ENCODE results near the gene ZNF486. TPM values are rescaled to one million over a fixed set of nuclear protein-coding genes. Genes with fewer than 3 reads are reported as not detected.
"Not testable (repeated sequence)": the region's sequence is repeated elsewhere in the genome, so short reads cannot be mapped to it uniquely, and the experiment has no call there.

ZNF486 gene
- total RNA-seq, 1 donor from 2014 or later, result 7.2 TPM

DNA sequence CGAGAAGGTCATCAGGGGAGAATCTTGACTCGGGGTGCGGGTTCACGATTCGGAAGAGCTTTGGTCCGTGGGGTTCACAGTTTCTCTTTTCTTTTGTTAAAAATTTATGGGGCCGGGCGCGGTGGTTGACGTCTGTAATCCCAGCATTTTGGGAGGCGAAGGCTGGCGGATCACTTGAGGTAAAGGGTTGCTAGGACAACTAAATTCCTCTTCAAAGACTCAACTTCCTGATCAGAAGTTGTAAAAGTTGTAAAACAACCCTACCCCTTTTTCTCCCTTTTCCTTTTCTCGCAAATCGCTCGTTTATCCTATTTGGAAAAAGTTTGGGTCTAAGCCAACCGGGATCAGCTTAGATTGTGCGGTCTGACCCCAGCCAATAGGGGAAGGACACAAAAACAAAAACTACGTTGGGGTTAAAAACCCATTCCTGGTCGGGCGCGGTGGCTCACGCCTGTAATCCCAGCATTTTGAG, 673 bp downstream of the ZNF486 start:
- DNase-seq (ENCODE audit: extremely low spot score, unreplicated experiment), result no peak
- Mint-ChIP-seq H3K36me3 (ENCODE audit: unreplicated experiment) (peaks cover 25% of the 10 kb centered on the region), H3K27me3 (ENCODE audit: unreplicated experiment) (no peaks in the 10 kb centered on the region), H3K4me1 (ENCODE audit: unreplicated experiment) (peaks cover 9% of the 10 kb centered on the region), H3K27ac (ENCODE audit: unreplicated experiment) (peak overlapping the region; percentile 99), H3K9me3 (ENCODE audit: unreplicated experiment) (peaks cover 9% of the 10 kb centered on the region), H3K4me3 (ENCODE audit: unreplicated experiment) (peak overlapping the region; percentile 99)
- TF ChIP-seq, protein P1, sequence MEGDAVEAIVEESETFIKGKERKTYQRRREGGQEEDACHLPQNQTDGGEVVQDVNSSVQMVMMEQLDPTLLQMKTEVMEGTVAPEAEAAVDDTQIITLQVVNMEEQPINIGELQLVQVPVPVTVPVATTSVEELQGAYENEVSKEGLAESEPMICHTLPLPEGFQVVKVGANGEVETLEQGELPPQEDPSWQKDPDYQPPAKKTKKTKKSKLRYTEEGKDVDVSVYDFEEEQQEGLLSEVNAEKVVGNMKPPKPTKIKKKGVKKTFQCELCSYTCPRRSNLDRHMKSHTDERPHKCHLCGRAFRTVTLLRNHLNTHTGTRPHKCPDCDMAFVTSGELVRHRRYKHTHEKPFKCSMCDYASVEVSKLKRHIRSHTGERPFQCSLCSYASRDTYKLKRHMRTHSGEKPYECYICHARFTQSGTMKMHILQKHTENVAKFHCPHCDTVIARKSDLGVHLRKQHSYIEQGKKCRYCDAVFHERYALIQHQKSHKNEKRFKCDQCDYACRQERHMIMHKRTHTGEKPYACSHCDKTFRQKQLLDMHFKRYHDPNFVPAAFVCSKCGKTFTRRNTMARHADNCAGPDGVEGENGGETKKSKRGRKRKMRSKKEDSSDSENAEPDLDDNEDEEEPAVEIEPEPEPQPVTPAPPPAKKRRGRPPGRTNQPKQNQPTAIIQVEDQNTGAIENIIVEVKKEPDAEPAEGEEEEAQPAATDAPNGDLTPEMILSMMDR (IDR thresholded peaks at IDR 0.05), result no peak

DNA sequence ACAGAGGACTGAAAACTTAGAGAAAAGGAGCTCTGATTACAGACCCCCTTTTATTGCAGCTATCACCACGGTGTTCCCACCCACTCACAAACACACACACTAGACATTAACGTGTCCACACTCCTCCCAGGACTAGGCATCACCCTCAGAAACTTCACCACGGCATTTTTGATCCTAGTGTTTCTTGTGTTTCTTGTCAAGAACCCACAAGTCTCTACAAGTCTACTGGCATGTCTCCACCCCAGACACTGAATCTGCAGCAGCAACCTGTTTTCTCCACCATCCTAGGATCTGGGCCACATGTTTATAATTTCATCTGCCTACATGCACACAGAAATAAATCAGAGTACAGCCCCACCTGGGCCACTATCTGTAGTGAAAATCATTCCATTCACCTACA, 4.3 kb downstream of the ZNF486 start:
- H3K27ac Mint-ChIP-seq (ENCODE audit: unreplicated experiment), result no peak overlapping the region
- no peaks in the 10 kb centered on the region for H3K27me3 Mint-ChIP-seq (ENCODE audit: unreplicated experiment)
- H3K9me3 Mint-ChIP-seq (ENCODE audit: unreplicated experiment), result peaks cover 7% of the 10 kb centered on the region
- TF ChIP-seq, protein P1 (IDR thresholded peaks at IDR 0.05), result no peak
- peaks cover 39% of the 10 kb centered on the region for H3K36me3 Mint-ChIP-seq (ENCODE audit: unreplicated experiment)
- no peak for DNase-seq (ENCODE audit: extremely low spot score, unreplicated experiment)
- H3K4me1 Mint-ChIP-seq (ENCODE audit: unreplicated experiment), result peaks cover 9% of the 10 kb centered on the region
- H3K4me3 Mint-ChIP-seq (ENCODE audit: unreplicated experiment), result no peak overlapping the region

DNA sequence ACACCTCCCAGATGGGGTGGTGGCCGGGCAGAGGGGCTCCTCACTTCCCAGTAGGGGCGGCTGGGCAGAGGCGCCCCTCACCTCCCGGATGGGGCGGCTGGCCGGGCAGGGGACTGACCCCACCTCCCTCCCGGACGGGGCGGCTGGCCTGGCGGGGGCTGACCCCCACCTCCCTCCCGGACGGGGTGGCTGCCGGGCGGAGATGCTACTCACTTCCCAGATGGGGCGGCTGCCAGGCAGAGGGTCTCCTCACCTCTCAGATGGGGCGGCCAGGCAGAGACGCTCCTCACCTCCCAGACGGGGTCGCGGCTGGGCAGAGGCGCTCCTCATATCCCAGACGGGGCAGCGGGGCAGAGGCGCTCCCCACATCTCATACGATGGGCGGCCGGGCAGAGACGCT, 8.8 kb downstream of the ZNF486 start:
- not testable (repeated sequence) for H3K4me3 Mint-ChIP-seq (ENCODE audit: unreplicated experiment); H3K9me3 Mint-ChIP-seq (ENCODE audit: unreplicated experiment); DNase-seq (ENCODE audit: extremely low spot score, unreplicated experiment); H3K4me1 Mint-ChIP-seq (ENCODE audit: unreplicated experiment); H3K27me3 Mint-ChIP-seq (ENCODE audit: unreplicated experiment); H3K27ac Mint-ChIP-seq (ENCODE audit: unreplicated experiment)
- peaks cover 40% of the 10 kb centered on the region for H3K36me3 Mint-ChIP-seq (ENCODE audit: unreplicated experiment)

DNA sequence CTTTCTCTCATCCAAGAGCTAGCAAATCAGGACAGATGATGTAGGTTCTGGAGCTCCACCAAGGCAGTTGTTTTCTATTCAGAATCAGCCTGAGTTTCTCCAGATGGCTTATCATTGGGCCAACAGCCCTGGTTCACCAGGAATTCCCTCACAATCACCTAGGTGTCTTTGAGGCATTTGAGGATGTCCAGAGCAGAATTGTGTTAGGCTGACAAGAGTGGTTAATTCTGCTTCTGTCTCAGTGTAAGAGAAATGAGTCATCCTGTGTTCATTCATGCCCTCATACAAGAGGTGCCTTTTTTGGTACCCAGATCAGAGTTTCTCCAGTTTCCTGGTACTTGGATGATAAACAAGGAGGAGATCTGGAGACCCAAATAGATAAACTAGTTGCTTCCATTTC, 12.9 kb downstream of the ZNF486 start:
- H3K27ac Mint-ChIP-seq (ENCODE audit: unreplicated experiment), result not testable (repeated sequence)

DNA sequence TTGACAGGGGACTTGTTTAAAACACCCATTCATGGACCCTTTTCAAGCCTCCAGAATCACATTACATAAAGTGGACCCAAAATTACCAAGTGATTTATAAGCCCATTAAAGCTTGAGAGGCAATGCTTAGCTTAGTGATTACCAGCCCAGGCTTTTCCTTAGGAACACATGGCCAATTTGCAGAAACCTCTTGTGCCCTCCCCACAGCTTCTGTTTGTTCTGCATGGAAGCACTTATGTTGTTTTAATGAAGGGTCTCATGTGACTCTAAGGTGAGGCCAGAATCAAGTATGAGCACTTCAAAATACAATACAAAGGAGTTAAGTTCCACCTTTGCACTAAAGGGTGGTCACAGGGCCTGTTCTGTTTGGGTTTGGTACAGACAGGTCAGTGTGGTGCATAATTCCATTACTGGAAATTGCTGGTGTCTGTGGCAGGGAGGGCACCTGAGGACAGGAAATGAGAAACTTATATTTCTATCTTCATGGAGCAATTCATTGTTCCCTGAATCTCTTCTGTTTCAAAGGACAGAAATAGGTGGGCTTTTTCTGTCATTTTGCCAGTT, 15.3 kb downstream of the ZNF486 start:
- Mint-ChIP-seq H3K9me3 (ENCODE audit: unreplicated experiment) (no peaks in the 10 kb centered on the region), H3K36me3 (ENCODE audit: unreplicated experiment) (peaks cover 20% of the 10 kb centered on the region), H3K4me1 (ENCODE audit: unreplicated experiment) (no peaks in the 10 kb centered on the region), H3K27ac (ENCODE audit: unreplicated experiment) (no peak overlapping the region), H3K4me3 (ENCODE audit: unreplicated experiment) (no peak overlapping the region), H3K27me3 (ENCODE audit: unreplicated experiment) (no peaks in the 10 kb centered on the region)
- TF ChIP-seq, protein P1 (IDR thresholded peaks at IDR 0.05), result no peak
- DNase-seq (ENCODE audit: extremely low spot score, unreplicated experiment), result no peak

More for the DNA sequence above, 12.9 kb downstream of the ZNF486 start:
- DNase-seq (ENCODE audit: extremely low spot score, unreplicated experiment); H3K27me3 Mint-ChIP-seq (ENCODE audit: unreplicated experiment); H3K4me1 Mint-ChIP-seq (ENCODE audit: unreplicated experiment); H3K9me3 Mint-ChIP-seq (ENCODE audit: unreplicated experiment); H3K4me3 Mint-ChIP-seq (ENCODE audit: unreplicated experiment): not testable (repeated sequence)
- H3K36me3 Mint-ChIP-seq (ENCODE audit: unreplicated experiment), result peaks cover 16% of the 10 kb centered on the region

DNA sequence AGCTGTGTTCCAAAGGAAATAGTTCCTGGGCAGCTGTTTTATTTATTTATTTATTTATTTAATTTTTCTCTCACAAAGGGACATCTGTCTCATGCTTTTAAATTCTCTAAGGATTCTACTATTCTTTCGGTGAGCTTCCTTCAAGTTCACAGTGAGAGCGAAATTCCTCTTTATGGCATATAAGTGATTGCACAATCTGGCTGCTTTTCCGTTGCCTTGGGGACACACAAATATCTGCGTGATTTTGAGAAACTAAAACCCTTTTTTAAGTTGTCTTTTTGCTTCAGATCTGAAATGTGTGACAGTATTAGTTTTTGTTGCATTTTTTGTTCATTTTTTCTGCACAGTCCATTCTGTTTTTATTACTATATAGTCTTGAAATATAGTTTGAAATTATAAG, 19.2 kb downstream of the ZNF486 start:
- Mint-ChIP-seq H3K4me1 (ENCODE audit: unreplicated experiment) (no peaks in the 10 kb centered on the region), H3K4me3 (ENCODE audit: unreplicated experiment) (no peak overlapping the region), H3K27ac (ENCODE audit: unreplicated experiment) (no peak overlapping the region), H3K27me3 (ENCODE audit: unreplicated experiment) (no peaks in the 10 kb centered on the region), H3K36me3 (ENCODE audit: unreplicated experiment) (peaks cover 47% of the 10 kb centered on the region), H3K9me3 (ENCODE audit: unreplicated experiment) (no peaks in the 10 kb centered on the region)
- TF ChIP-seq, protein P1 (IDR thresholded peaks at IDR 0.05), result no peak
- DNase-seq (ENCODE audit: extremely low spot score, unreplicated experiment), result no peak
